Measurements from ENCODE around the gene FAM170B. TPM values are rescaled to one million over a fixed set of nuclear protein-coding genes. Genes with fewer than 3 reads are reported as not detected.

The FAM170B gene
- total RNA-seq, result not detected in 2 replicates

DNA sequence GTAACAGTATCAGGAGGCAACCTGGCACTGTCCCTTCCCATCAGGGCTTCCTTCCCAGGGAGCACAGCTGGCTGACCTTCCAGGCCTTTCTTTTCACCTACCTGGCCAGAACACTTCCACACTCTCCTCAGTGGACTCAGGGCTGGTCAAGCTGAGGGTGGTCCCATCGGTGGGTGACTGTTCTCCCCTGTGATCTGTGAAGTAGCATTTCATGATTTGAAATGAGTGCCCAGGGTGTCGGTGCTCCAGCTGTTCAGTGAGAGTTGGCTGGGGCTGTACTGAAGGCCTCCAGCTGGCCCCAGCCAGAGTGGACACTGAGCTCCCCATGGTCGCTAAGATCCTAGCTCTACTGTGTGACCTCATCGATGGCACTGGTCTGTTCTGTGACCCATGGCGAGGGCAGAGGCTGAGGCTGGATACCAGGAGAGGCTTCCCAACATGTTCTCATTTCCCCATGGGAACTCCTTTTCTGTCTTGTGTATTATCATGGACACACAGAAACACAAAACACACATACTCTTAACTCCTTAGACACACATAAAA, at the start of gene FAM170B:
TSS of gene FAM170B (minus strand) at position 316 of the 543 bp plus-strand sequence. CDS start at position 213, 103 bp downstream.
- DNase-seq (ENCODE audit: low read depth), result no peak
- TF ChIP-seq, protein P1, sequence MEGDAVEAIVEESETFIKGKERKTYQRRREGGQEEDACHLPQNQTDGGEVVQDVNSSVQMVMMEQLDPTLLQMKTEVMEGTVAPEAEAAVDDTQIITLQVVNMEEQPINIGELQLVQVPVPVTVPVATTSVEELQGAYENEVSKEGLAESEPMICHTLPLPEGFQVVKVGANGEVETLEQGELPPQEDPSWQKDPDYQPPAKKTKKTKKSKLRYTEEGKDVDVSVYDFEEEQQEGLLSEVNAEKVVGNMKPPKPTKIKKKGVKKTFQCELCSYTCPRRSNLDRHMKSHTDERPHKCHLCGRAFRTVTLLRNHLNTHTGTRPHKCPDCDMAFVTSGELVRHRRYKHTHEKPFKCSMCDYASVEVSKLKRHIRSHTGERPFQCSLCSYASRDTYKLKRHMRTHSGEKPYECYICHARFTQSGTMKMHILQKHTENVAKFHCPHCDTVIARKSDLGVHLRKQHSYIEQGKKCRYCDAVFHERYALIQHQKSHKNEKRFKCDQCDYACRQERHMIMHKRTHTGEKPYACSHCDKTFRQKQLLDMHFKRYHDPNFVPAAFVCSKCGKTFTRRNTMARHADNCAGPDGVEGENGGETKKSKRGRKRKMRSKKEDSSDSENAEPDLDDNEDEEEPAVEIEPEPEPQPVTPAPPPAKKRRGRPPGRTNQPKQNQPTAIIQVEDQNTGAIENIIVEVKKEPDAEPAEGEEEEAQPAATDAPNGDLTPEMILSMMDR (IDR thresholded peaks at IDR 0.05; ENCODE audit: insufficient read depth, low read depth, low read length), result no peak
- H3K4me3 ChIP-seq (ENCODE audit: low read depth, low read length), result no peak within 1 kb of the TSS

DNA sequence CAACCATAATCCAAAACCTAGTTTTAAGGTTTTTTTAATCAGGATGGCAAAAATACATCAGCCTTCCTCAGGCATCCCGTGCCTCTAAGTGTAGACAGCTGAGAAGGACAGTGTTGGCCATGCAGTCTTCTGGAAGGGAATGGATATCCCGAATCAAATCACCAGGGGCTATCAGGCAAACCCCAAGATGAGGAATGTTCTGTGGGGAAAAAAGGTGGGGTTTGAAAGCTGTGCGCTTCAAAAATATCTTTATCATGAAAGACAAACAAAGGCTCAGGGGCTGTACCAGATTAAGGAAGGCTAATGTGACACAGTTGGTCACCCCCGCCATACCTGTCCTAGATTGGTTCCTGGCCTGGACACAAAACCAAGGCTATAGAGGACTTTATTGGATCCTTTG, 49.0 kb upstream of the FAM170B start:
- no peak overlapping the region for H3K4me3 ChIP-seq (ENCODE audit: low read depth, low read length)
- DNase-seq (ENCODE audit: low read depth), result no peak
- TF ChIP-seq, protein P1 (IDR thresholded peaks at IDR 0.05; ENCODE audit: insufficient read depth, low read depth, low read length), result no peak

DNA sequence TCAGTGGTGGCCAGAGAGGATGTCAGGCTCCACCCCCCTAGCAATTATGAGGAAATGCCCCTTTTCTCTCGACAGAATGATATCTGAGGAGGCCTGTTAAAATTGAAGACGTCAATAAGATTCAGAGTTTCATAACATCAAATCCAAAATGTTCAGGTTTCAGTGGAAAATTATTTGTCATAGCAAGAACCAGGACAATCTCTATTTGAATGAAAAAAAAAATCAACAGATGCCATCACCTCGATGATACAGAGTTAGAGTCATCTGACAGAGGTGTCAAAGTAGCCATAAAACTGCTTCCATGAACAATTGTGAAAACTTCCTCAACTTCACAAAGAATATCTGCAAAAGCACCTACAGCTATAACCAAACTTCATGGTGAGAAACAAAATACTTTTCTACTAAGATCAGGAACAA, 46.6 kb upstream of the FAM170B start:
- H3K4me3 ChIP-seq (ENCODE audit: low read depth, low read length), result no peak overlapping the region
- TF ChIP-seq, protein P1 (IDR thresholded peaks at IDR 0.05; ENCODE audit: insufficient read depth, low read depth, low read length), result no peak
- no peak for DNase-seq (ENCODE audit: low read depth)

DNA sequence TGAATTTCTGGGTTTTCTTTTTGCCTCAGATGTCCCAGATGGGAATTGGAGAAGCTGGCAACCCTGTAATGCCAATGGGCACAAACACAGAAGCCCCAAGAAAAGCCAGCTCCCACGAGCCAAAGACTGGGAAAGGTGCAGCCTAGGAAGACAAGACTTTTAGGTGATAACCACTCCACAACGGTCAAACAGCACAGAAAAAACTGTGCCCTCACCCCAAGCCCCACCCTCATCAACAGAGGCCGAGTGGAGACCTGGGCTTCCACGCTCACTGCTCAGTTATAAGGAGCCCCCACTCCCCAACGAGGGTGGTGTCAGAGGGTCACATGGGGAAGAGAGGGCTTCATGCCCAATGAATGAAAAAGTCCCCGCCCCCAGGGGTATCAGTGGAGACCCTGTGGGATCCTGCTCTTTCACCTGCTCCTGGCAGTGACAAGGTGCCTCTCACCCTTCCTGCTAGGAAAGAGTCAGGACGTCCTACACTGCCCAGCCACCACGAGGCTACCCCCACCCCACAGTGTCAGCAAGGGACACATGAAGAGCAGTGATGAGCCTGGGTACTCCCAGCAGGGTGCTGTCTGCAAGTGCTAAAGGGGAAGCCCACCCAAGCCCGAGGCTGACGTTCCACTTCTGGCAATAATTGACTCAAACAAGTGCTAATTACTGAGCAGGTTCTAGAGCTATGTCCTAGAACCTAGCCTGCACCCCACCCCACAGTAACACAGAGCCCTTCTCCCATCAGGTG, 46.0 kb upstream of the FAM170B start:
- H3K4me3 ChIP-seq (ENCODE audit: low read depth, low read length), result no peak overlapping the region
- TF ChIP-seq, protein P1 (IDR thresholded peaks at IDR 0.05; ENCODE audit: insufficient read depth, low read depth, low read length), result no peak
- DNase-seq (ENCODE audit: low read depth), result no peak

DNA sequence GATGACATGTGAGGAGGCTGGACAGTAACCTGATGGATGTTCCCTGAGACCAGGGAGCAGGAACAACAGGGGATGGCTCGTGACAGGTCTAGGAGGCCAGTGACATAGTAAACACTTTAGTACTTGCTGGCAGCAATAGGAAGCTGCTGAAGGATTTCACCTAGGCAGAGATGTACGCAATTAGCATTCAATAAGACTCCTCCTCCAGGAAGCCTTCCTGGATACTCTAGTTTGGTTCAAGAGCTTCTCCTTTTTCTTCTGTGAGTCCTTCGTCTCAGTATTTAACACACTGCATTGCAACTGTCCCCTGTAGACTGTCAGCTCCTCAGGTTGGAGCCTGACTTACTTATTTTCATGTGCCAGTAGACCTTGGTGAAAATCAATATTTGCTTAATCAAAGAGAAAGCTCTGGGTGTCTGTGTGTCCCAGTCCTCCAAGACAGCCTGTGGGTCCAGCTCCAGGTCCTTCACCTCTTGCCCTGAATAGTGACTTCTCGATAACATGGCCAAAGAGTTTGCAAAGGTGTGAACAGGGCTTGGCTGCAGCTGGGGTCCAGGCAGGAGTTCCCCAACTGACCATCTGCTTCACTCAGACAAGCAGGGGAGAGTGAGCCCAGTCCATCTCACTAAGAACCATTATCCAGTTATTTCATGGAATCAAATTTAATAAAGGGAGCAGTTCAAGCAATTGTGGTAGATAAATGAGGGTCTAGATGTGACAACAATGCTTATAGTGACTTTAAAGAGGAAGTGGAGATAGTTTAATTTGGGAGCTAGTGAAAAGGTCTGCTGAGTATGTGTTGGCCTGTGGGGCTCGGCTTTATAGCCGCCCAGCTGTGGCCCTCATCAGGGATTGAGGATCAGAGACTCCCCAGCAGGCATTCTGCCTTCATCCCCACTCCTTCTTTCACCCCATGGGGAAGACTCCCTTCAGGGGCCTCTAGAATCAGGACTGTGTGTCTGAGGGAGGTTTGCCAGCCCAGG, 45.0 kb upstream of the FAM170B start:
- TF ChIP-seq, protein P1 (IDR thresholded peaks at IDR 0.05; ENCODE audit: insufficient read depth, low read depth, low read length), result no peak
- DNase-seq (ENCODE audit: low read depth), result no peak

DNA sequence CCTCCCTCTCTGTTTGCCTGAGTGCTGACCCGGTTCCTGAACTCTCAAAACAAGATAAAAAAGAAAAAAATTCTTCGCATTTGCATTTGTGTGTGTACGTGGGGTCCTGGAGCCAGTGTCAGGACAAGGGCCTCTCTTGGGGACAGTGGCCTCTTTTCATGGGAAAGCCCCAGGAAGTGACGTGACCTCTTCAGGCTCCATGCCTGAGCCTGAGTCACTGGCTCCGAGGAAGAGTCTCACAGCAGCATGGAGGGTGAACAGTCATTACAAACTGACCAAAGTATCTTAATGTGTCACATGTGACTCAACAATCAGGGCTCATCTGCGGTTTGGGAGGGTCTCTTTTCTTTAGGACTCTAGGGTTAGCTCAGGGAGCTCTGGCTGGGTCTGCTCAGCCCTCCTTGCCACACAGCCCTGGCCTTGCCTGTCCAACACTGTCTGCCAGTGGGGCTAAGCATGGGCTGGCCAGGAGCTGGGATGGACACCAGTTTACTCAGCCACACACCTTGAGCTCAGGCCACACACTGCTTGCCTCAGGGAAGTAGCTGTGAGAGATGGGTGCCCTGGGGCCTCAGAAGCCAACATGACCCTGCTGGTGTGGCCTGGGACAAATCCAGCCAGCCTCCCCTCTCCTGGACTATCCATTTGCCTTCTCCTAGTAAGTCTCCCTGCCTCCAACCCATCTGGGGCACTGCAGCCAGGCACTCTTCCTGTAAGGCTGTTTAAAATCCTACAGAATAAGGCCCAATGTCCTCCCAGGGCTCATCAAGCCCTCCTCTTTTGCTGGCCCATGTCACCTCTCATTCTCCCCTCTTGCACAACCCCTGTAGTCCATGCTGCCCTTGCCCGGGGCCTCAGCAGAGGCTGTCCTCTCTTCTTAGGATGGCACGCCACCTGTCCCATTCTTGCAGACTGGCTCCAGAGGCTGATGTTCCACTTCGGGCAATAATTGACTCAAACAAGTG, 43.9 kb upstream of the FAM170B start:
- TF ChIP-seq, protein P1 (IDR thresholded peaks at IDR 0.05; ENCODE audit: insufficient read depth, low read depth, low read length), result no peak
- peak; percentile 55 for DNase-seq (ENCODE audit: low read depth)
- H3K4me3 ChIP-seq (ENCODE audit: low read depth, low read length), result no peak overlapping the region

More for the DNA sequence above, 45.0 kb upstream of the FAM170B start:
- H3K4me3 ChIP-seq (ENCODE audit: low read depth, low read length), result no peak overlapping the region

Data from fibroblast of villous mesenchyme (primary cell).